ENCODE measurements around the gene RTP5. TPM values are rescaled to one million over a fixed set of nuclear protein-coding genes. Genes with fewer than 3 reads are reported as not detected.

RTP5 gene
- polyA plus RNA-seq, 1 of the 3 experiments (the other 2 are of a cell fraction) = not detected

DNA sequence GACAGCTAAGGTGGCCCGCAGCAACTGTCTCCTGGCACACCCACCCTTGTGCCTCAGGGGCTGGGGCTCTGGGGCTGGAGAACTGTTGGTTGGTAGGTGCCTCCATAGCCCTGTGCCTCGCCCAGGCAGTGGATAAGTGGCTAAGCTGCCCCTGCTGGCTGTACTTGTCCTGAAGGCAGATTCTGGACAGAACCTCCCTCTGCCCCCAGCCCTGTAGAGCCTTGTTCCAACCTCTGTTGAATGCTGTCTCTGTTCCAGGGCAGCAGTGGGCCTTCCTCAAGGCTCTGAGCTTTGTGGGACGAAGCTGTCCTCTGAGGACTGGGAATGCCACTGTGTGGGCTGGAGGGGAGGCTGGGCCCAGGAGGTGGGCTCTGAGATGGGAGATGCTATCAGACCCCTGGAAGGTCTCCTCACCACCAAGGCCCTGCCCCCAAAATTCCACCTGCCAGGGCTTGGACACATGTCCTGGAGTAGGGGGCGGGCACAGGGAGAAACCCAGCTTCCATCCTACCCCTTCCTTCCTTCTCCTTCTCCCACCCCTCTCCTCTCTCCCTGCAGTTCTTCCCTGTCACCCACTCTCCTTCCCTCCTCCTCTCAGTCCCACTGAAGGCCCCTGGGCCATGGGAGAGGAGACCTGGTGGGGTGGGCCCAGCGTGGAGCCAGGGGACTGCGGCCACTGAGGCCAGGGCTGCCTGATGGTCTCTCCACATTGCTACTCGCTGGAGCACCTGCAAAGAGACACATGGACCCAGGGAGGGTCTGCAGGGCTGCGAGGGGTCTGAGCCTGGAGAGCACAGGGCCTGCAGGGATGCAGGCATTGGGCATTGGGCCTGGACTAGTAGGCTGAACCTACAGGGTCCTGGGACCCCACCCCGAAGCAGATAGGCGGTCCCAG, 9.1 kb upstream of the RTP5 start:
- WGBS (ENCODE audit: low lambda C conversion rate) = 55% methylated on average over 8 of the region's 10 CpGs

DNA sequence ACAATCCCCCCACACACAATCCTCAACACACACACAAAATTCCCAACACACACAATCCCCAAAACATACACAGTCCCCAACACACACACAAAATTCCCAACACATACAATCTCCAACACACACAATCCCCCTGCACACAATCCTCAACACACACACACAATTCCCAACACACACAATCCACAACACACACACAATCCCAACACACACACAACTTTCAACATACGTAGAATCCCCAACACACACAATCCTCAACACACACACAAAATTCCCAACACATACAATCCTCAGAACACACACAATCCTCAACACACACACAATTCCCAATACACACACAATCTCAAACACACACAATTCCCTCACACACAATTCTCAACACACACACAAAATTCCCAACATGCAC, 8.3 kb upstream of the RTP5 start:
- H2AFZ ChIP-seq (ENCODE audit: low read depth) = no peak overlapping the region
- no peak overlapping the region for H3K4me3 ChIP-seq (ENCODE audit: low read depth in 2 of 2, low read length in 1 of 2)
- 96% methylated on average over 1 of the region's 1 CpG for WGBS (ENCODE audit: low lambda C conversion rate)
- no peaks in the 10 kb centered on the region for H3K79me2 ChIP-seq (ENCODE audit: insufficient read depth)
- no peak overlapping the region for H3K4me2 ChIP-seq
- no peak for DNase-seq
- no peaks in the 10 kb centered on the region for H3K9me3 ChIP-seq
- peaks cover 4% of the 10 kb centered on the region for H3F3A ChIP-seq (replicated peaks; ENCODE audit: insufficient read depth)
- no peak overlapping the region for H3K27ac ChIP-seq (ENCODE audit: low read depth in 2 of 2, low read length in 1 of 2)
- H3K4me1 ChIP-seq (ENCODE audit: control insufficient read depth in 1 of 2, insufficient read depth in 2 of 2, low read depth in 1 of 2, low read length in 1 of 2) = peaks cover 0 to 5% of the 10 kb centered on the region in 2 experiments; a peak in 1 of 4 replicates
- H3K9ac ChIP-seq = no peak overlapping the region
- ChIA-PET POLR2A (no interaction called here), CTCF (no interaction called here)
- no peaks in the 10 kb centered on the region for H3K36me3 ChIP-seq (replicated peaks in 1 of 2; ENCODE audit: control insufficient read depth in 1 of 2, insufficient read depth in 2 of 2, low read length in 1 of 2)
- TF ChIP-seq SIN3A (IDR thresholded peaks at IDR 0.05; ENCODE audit: borderline replicate concordance, low read depth, low read length) (no peak), FOSL2 (IDR thresholded peaks at IDR 0.05; ENCODE audit: borderline replicate concordance, low read depth) (no peak), MEF2A (IDR thresholded peaks at IDR 0.05; ENCODE audit: borderline replicate concordance, low read depth) (no peak), GATA2 (CRISPR knock-in tag; IDR thresholded peaks at IDR 0.05) (no peak), CHD2 (IDR thresholded peaks at IDR 0.05; ENCODE audit: low read length, partially characterized antibody) (no peak), RFX5 (IDR thresholded peaks at IDR 0.05; ENCODE audit: low read length) (no peak), REST (IDR thresholded peaks at IDR 0.05; ENCODE audit: low read depth, low read length) (no peak), NFIC (IDR thresholded peaks at IDR 0.05; ENCODE audit: borderline replicate concordance) (no peak), IRF3 (IDR thresholded peaks at IDR 0.05; ENCODE audit: low read depth, low read length) (no peak), ELF1 (IDR thresholded peaks at IDR 0.05) (no peak)
- TF ChIP-seq, protein P1, sequence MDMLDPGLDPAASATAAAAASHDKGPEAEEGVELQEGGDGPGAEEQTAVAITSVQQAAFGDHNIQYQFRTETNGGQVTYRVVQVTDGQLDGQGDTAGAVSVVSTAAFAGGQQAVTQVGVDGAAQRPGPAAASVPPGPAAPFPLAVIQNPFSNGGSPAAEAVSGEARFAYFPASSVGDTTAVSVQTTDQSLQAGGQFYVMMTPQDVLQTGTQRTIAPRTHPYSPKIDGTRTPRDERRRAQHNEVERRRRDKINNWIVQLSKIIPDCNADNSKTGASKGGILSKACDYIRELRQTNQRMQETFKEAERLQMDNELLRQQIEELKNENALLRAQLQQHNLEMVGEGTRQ (IDR thresholded peaks at IDR 0.05; ENCODE audit: borderline replicate concordance, low read depth, low read length) = no peak
- TF ChIP-seq, protein P2, sequence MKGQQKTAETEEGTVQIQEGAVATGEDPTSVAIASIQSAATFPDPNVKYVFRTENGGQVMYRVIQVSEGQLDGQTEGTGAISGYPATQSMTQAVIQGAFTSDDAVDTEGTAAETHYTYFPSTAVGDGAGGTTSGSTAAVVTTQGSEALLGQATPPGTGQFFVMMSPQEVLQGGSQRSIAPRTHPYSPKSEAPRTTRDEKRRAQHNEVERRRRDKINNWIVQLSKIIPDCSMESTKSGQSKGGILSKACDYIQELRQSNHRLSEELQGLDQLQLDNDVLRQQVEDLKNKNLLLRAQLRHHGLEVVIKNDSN (IDR thresholded peaks at IDR 0.05; ENCODE audit: borderline replicate concordance, low read depth) = no peak
- no peaks in the 10 kb centered on the region for H3K9me2 ChIP-seq
- no peaks in the 10 kb centered on the region for H4K20me1 ChIP-seq (ENCODE audit: insufficient read depth)
- no peaks in the 10 kb centered on the region for H3K27me3 ChIP-seq (ENCODE audit: insufficient read depth)

More for the DNA sequence above, 9.1 kb upstream of the RTP5 start:
- H3K4me3 ChIP-seq (ENCODE audit: low read depth in 2 of 2, low read length in 1 of 2) = no peak overlapping the region
- no peak overlapping the region for H3K9ac ChIP-seq
- no peaks in the 10 kb centered on the region for H3K36me3 ChIP-seq (replicated peaks in 1 of 2; ENCODE audit: control insufficient read depth in 1 of 2, insufficient read depth in 2 of 2, low read length in 1 of 2)
- peaks cover 0 to 5% of the 10 kb centered on the region in 2 experiments; a peak in 1 of 4 replicates for H3K4me1 ChIP-seq (ENCODE audit: control insufficient read depth in 1 of 2, insufficient read depth in 2 of 2, low read depth in 1 of 2, low read length in 1 of 2)
- TF ChIP-seq GATA2 (CRISPR knock-in tag; IDR thresholded peaks at IDR 0.05) = no peak
- TF ChIP-seq YY1 (IDR thresholded peaks at IDR 0.05; ENCODE audit: low read depth) = no peak
- TF ChIP-seq POLR2AphosphoS5 (IDR thresholded peaks at IDR 0.05; ENCODE audit: low read depth, low read length) = no peak
- no peak for TF ChIP-seq MXI1 (IDR thresholded peaks at IDR 0.05; ENCODE audit: low read depth, low read length)
- TF ChIP-seq RFX5 (IDR thresholded peaks at IDR 0.05; ENCODE audit: low read length) = no peak
- DNase-seq = peak; percentile 48
- H2AFZ ChIP-seq (ENCODE audit: low read depth) = no peak overlapping the region
- no peaks in the 10 kb centered on the region for H4K20me1 ChIP-seq (ENCODE audit: insufficient read depth)
- H3K27me3 ChIP-seq (ENCODE audit: insufficient read depth) = no peaks in the 10 kb centered on the region
- H3F3A ChIP-seq (replicated peaks; ENCODE audit: insufficient read depth) = peaks cover 4% of the 10 kb centered on the region
- CTCF ChIA-PET = interaction anchor here (1.2 to 1.5 kb wide), 4 partner anchors 10 to 25 kb away, joined by 4 to 5 read pairs (median 4); no protein-coding TSS in a partner anchor
- POLR2A ChIA-PET = interaction anchor here (1.4 kb wide), 1 partner anchor 10 kb away, joined by 4 read pairs; no protein-coding TSS in a partner anchor
- no peaks in the 10 kb centered on the region for H3K9me3 ChIP-seq
- H3K79me2 ChIP-seq (ENCODE audit: insufficient read depth) = no peaks in the 10 kb centered on the region
- H3K4me2 ChIP-seq = no peak overlapping the region
- no peaks in the 10 kb centered on the region for H3K9me2 ChIP-seq
- no peak overlapping the region for H3K27ac ChIP-seq (ENCODE audit: low read depth in 2 of 2, low read length in 1 of 2)
